IPS-20b (cell line): ENCODE data around the gene MEA1.

Source experiments
- H3K27ac ChIP-seq: one replicate; pipeline ENCODE4 v1.5.1; 2013; ENCODE audit warnings: low read length
- H3K27me3 ChIP-seq: 2 replicates; pipeline ENCODE4 v1.6.1; 2013; ENCODE audit warnings: mild to moderate bottlenecking, low read length, inconsistent platforms; ENCODE audit not compliant: insufficient read depth
- H3K36me3 ChIP-seq: 2 replicates; pipeline ENCODE4 v1.6.1; 2013; ENCODE audit warnings: low read depth, mild to moderate bottlenecking, inconsistent platforms, low read length, moderate library complexity; ENCODE audit not compliant: insufficient read depth
- H3K4me1 ChIP-seq: 2 replicates; pipeline ENCODE4 v1.6.1; 2013; ENCODE audit warnings: mild to moderate bottlenecking, control low read depth, inconsistent platforms, low read length, moderate library complexity; ENCODE audit not compliant: insufficient read depth
- H3K4me3 ChIP-seq: 2 replicates; pipeline ENCODE4 v1.5.1; 2013; ENCODE audit warnings: mild to moderate bottlenecking, low read length, inconsistent platforms
- H3K9ac ChIP-seq: 2 replicates; pipeline ENCODE4 v1.6.1; 2013; ENCODE audit warnings: low read depth, mild to moderate bottlenecking, inconsistent platforms, low read length, moderate library complexity
- H3K9me3 ChIP-seq: 2 replicates; pipeline ENCODE4 v1.6.1; 2013; ENCODE audit warnings: mild to moderate bottlenecking, low read depth, low read length, inconsistent platforms; ENCODE audit not compliant: insufficient read depth

MEA1 gene

GRCh38 chr6:43013843-43014433, at the start of gene MEA1, which contains the start of gene KLHDC3:
Gene MEA1 (minus strand): TSS chr6:43013946. CDS start chr6:43013813, 133 bp downstream.
Gene KLHDC3 (plus strand): TSS chr6:43014249. CDS start chr6:43017193, 2,944 bp downstream.
- Histone ChIP-seq H3K9me3 (no peaks in the 10 kb centered on the region), H3K27ac (peak within 1 kb of the TSS; percentile 64), H3K36me3 (peaks cover 58% of the 10 kb centered on the region), H3K27me3 (no peaks in the 10 kb centered on the region), H3K4me3 (peak within 1 kb of the TSS; percentile 99), H3K9ac (peak within 1 kb of the TSS; percentile 91), H3K4me1 (peaks cover 15% of the 10 kb centered on the region; the same call in 1 of the 2 replicates)

GRCh38 chr6:43062818-43063217, 49.1 kb upstream of the MEA1 start:
- Histone ChIP-seq H3K36me3 (peaks cover 20% of the 10 kb centered on the region), H3K27me3 (no peaks in the 10 kb centered on the region), H3K4me1 (peaks cover 5% of the 10 kb centered on the region), H3K9ac (no peak overlapping the region), H3K27ac (no peak overlapping the region), H3K4me3 (no peak overlapping the region), H3K9me3 (no peaks in the 10 kb centered on the region)

GRCh38 chr6:43061861-43062260, 48.1 kb upstream of the MEA1 start:
- H3K4me1 ChIP-seq, result peaks cover 5% of the 10 kb centered on the region
- H3K27ac ChIP-seq, result no peak overlapping the region
- no peak overlapping the region for H3K9ac ChIP-seq
- H3K4me3 ChIP-seq, result no peak overlapping the region
- no peaks in the 10 kb centered on the region for H3K27me3 ChIP-seq
- H3K9me3 ChIP-seq, result no peaks in the 10 kb centered on the region
- H3K36me3 ChIP-seq, result peaks cover 23% of the 10 kb centered on the region

- Histone ChIP-seq H3K9ac (no peak overlapping the region; the same call in 1 of the 2 replicates), H3K4me3 (peak overlapping the region; percentile 97), H3K4me1 (peaks cover 5% of the 10 kb centered on the region), H3K27me3 (no peaks in the 10 kb centered on the region), H3K27ac (no peak overlapping the region), H3K9me3 (no peaks in the 10 kb centered on the region), H3K36me3 (peaks cover 20% of the 10 kb centered on the region)
These were observed 47.2 kb upstream of the MEA1 start for GRCh38 chr6:43060755-43061633.

- peak overlapping the region; percentile 59 for H3K27ac ChIP-seq
- no peaks in the 10 kb centered on the region for H3K27me3 ChIP-seq
- H3K9ac ChIP-seq, result peak overlapping the region; percentile 85; the same call in 1 of the 2 replicates
- H3K4me1 ChIP-seq, result peaks cover 5% of the 10 kb centered on the region
- peak overlapping the region; percentile 97 for H3K4me3 ChIP-seq
- H3K36me3 ChIP-seq, result peaks cover 23% of the 10 kb centered on the region
- H3K9me3 ChIP-seq, result no peaks in the 10 kb centered on the region
These were observed 46.4 kb upstream of the MEA1 start for GRCh38 chr6:43060034-43060754.

GRCh38 chr6:43059168-43060033, 45.7 kb upstream of the MEA1 start, which contains the start of the genes KLC4 and MRPL2:
Gene KLC4 (plus strand): TSS chr6:43059631. CDS start chr6:43061336, 1,705 bp downstream.
Gene MRPL2 (minus strand): TSS chr6:43059434. CDS start chr6:43059381, 53 bp downstream.
- Histone ChIP-seq H3K27me3 (no peaks in the 10 kb centered on the region), H3K27ac (peak within 1 kb of the TSS; percentile 59), H3K4me1 (peaks cover 5% of the 10 kb centered on the region), H3K36me3 (peaks cover 28% of the 10 kb centered on the region), H3K9ac (peak within 1 kb of the TSS; percentile 96), H3K4me3 (peak within 1 kb of the TSS; percentile 97), H3K9me3 (no peaks in the 10 kb centered on the region)

GRCh38 chr6:43058531-43058930, 44.8 kb upstream of the MEA1 start:
- H3K9ac ChIP-seq, result peak overlapping the region; percentile 96
- H3K36me3 ChIP-seq, result peaks cover 28% of the 10 kb centered on the region
- peak overlapping the region; percentile 49 for H3K27ac ChIP-seq
- H3K4me3 ChIP-seq, result peak overlapping the region; percentile 97
- H3K27me3 ChIP-seq, result no peaks in the 10 kb centered on the region
- peaks cover 9% of the 10 kb centered on the region for H3K4me1 ChIP-seq
- no peaks in the 10 kb centered on the region for H3K9me3 ChIP-seq

- no peak overlapping the region for H3K9ac ChIP-seq
- H3K4me3 ChIP-seq, result no peak overlapping the region
- no peaks in the 10 kb centered on the region for H3K27me3 ChIP-seq
- no peaks in the 10 kb centered on the region for H3K9me3 ChIP-seq
- H3K4me1 ChIP-seq, result peaks cover 14% of the 10 kb centered on the region
- no peak overlapping the region for H3K27ac ChIP-seq
- peaks cover 27% of the 10 kb centered on the region for H3K36me3 ChIP-seq
These were observed 42.2 kb upstream of the MEA1 start for GRCh38 chr6:43055966-43056365.

- H3K9me3 ChIP-seq, result no peaks in the 10 kb centered on the region
- no peak overlapping the region for H3K27ac ChIP-seq
- H3K9ac ChIP-seq, result peak overlapping the region; percentile 89; the same call in 1 of the 2 replicates
- H3K27me3 ChIP-seq, result no peaks in the 10 kb centered on the region
- H3K4me3 ChIP-seq, result peak overlapping the region; percentile 79; the same call in 1 of the 2 replicates
- H3K4me1 ChIP-seq, result peaks cover 14% of the 10 kb centered on the region
- H3K36me3 ChIP-seq, result peaks cover 36% of the 10 kb centered on the region
These were observed 40.6 kb upstream of the MEA1 start for GRCh38 chr6:43054206-43054943.

- peaks cover 41% of the 10 kb centered on the region for H3K36me3 ChIP-seq
- peaks cover 14% of the 10 kb centered on the region for H3K4me1 ChIP-seq
These were observed 39.9 kb upstream of the MEA1 start, which contains the start of gene CUL7 for GRCh38 chr6:43053545-43054205. Gene CUL7 (minus strand): TSS chr6:43053851. CDS start chr6:43052788, 1,063 bp downstream.

More at GRCh38 chr6:43053545-43054205, 39.9 kb upstream of the MEA1 start, which contains the start of gene CUL7:
- Histone ChIP-seq H3K27me3 (no peaks in the 10 kb centered on the region), H3K9me3 (no peaks in the 10 kb centered on the region), H3K4me3 (peak within 1 kb of the TSS; percentile 79), H3K27ac (peak within 1 kb of the TSS; percentile 93), H3K9ac (peak within 1 kb of the TSS; percentile 89)
